ENCODE data around the gene CISTR. TPM values are rescaled to one million over a fixed set of nuclear protein-coding genes. Genes with fewer than 3 reads are reported as not detected.

CISTR gene
- total RNA-seq, result not detected
- not detected for polyA plus RNA-seq (ENCODE audit: insufficient read depth, low read depth, low replicate concordance)
- long read RNA-seq, donor 1, result 0 reads
- long read RNA-seq, donor 2, result 0 reads

GRCh38 chr12:53751336-53752191 is at the start of gene CISTR:
Gene CISTR, minus strand, starts transcription at chr12:53751979.
- H3K9me3 ChIP-seq, result no peaks in the 10 kb centered on the region
- H3K4me3 ChIP-seq, result peak within 1 kb of the TSS; percentile 41 to 65
- TF ChIP-seq CTCF (IDR thresholded peaks at IDR 0.05), result no peak
- no peak for TF ChIP-seq POLR2A (IDR thresholded peaks at IDR 0.05)
- no peak for DNase-seq
- H3K36me3 ChIP-seq (ENCODE audit: low read depth, missing control alignments), result no peaks in the 10 kb centered on the region
- no peaks in the 10 kb centered on the region for H3K27me3 ChIP-seq
- no peak within 1 kb of the TSS for H3K27ac ChIP-seq
- H3K4me1 ChIP-seq, result peaks cover 12% of the 10 kb centered on the region
- WGBS, 2 donors, result 3% methylated on average over 34 to 76 of the region's 76 CpGs
- intact Hi-C loops (cut with DNase I; ENCODE audit: low total_unique reads), result no loop called here

DNA sequence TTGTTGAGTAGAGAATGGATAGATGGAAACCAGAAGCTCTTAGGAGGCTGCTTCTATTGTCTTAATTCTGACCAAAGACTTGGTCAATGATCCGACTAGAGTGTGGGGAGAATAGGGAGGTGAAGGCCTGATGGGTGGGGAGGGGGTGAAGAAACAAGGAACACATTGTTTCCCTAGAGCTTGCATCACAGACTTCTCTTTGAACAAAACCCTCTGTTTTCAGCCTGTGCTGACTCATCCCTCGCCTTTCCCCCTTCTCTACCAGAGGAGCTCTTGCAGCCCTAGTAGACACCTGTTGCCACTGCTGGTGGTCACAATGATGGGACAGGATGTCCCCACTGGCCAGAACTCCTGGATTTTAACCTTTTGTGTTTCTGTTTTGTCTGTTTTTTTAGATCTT is 46.8 kb upstream of the CISTR start:
- Histone ChIP-seq H3K27me3 (no peaks in the 10 kb centered on the region), H3K9me3 (no peaks in the 10 kb centered on the region), H3K36me3 (ENCODE audit: low read depth, missing control alignments) (no peaks in the 10 kb centered on the region), H3K27ac (no peak overlapping the region), H3K4me3 (no peak overlapping the region), H3K4me1 (no peaks in the 10 kb centered on the region)
- WGBS, 2 donors, result 57 to 67% methylated on average over 2 of the region's 2 CpGs
- DNase-seq, result peak; percentile 34
- no peak for TF ChIP-seq CTCF (IDR thresholded peaks at IDR 0.05)
- no peak for TF ChIP-seq POLR2A (IDR thresholded peaks at IDR 0.05)
- intact Hi-C loops (cut with DNase I; ENCODE audit: low total_unique reads), result no loop called here

- Histone ChIP-seq H3K27ac (no peak overlapping the region), H3K36me3 (ENCODE audit: low read depth, missing control alignments) (no peaks in the 10 kb centered on the region), H3K9me3 (no peaks in the 10 kb centered on the region), H3K27me3 (no peaks in the 10 kb centered on the region), H3K4me1 (no peaks in the 10 kb centered on the region), H3K4me3 (no peak overlapping the region)
- 44 to 48% methylated on average over 6 of the region's 6 CpGs for WGBS, 2 donors
- no peak for DNase-seq
- TF ChIP-seq CTCF (IDR thresholded peaks at IDR 0.05) (no peak), POLR2A (IDR thresholded peaks at IDR 0.05) (no peak)
- intact Hi-C loops (cut with DNase I; ENCODE audit: low total_unique reads), result no loop called here
These were observed 44.1 kb upstream of the CISTR start for GRCh38 chr12:53795927-53796326.

DNA sequence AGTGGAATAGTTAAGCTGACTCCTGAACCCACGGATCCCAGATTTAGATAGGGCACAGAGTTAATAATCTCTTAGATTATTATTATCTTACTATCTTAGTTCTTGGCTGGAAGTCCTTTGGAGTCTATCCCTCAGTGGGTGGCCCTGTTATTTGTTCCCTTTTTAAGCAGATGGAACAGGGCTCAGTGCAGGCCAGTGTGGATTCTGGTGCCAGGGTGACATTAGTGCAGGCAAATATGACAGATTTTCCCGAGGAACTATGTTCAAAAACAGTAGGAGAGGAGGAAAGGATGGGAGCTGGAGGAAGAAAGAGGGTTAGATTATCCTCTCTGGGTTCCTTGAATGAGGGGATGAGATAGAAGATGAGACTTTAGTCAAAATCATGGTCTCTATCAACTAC is 41.4 kb upstream of the CISTR start:
- intact Hi-C loops (cut with DNase I; ENCODE audit: low total_unique reads), result no loop called here
- no peaks in the 10 kb centered on the region for H3K4me1 ChIP-seq
- WGBS, 2 donors, result 74 to 89% methylated on average over 2 of the region's 2 CpGs
- TF ChIP-seq POLR2A (IDR thresholded peaks at IDR 0.05) (no peak), CTCF (IDR thresholded peaks at IDR 0.05) (no peak)
- H3K9me3 ChIP-seq, result no peaks in the 10 kb centered on the region
- no peaks in the 10 kb centered on the region for H3K36me3 ChIP-seq (ENCODE audit: low read depth, missing control alignments)
- H3K27me3 ChIP-seq, result no peaks in the 10 kb centered on the region
- H3K27ac ChIP-seq, result no peak overlapping the region
- no peak for DNase-seq
- H3K4me3 ChIP-seq, result no peak overlapping the region

All from testis (tissue), 5 donors.